Kidney epithelial cell (primary cell): Measurements from ENCODE around the gene CUL3. TPM values are rescaled to one million over a fixed set of nuclear protein-coding genes. Genes with fewer than 3 reads are reported as not detected.

Experiments used
- total RNA-seq: library from RNA; depleted of rRNA; stranded (reverse); fragments of >200 nt; gene quantifications from 2 replicates; pipeline ENCODE4 v1.2.3, GENCODE V29; 2015

CUL3 gene
- total RNA-seq, 1 donor from 2014 or later, result 53.3 TPM

Other genes starting within 250 kb of the CUL3 start
- gene FAM124B, start 183.3 kb downstream of the CUL3 start, total RNA-seq, result not detected in 2 replicates
- not detected in 2 replicates for gene CCDC195, start 131.0 kb upstream of the CUL3 start, total RNA-seq